GM21515 (cell line): ENCODE results near the gene CHST5.
A peak's percentile ranks its signal among the peaks of the same experiment; 100 is the strongest.
"Not testable (repeated sequence)": the region's sequence is repeated elsewhere in the genome, so short reads cannot be mapped to it uniquely, and the experiment has no call there.

Experiments
- ATAC-seq: cut with Tn5 transposase; IDR thresholded peaks from one replicate; pipeline ENCODE4 v1.9.1; 2021; ENCODE audit not compliant: unreplicated experiment

Gene CHST5

DNA sequence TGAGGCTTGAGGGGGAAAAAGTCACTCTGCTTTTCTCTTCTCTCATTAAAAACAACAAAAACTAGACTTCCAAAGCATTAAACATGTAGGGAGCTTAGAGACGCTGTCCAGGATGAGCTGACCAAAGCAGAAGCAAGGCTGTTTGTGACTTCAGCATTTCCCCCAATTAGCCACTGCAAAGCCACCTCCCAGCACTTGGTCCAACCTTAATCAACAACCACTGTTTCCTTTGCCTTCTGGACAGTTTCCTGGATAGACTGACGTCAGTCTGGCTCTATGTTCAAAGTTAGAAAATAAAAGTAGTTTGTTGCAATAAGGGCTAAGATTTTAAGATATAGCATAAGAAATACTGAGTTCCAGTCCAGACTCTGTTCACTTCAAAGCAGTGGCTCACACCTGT lies 17.0 kb upstream of the CHST5 start:
- ATAC-seq, result no peak

DNA sequence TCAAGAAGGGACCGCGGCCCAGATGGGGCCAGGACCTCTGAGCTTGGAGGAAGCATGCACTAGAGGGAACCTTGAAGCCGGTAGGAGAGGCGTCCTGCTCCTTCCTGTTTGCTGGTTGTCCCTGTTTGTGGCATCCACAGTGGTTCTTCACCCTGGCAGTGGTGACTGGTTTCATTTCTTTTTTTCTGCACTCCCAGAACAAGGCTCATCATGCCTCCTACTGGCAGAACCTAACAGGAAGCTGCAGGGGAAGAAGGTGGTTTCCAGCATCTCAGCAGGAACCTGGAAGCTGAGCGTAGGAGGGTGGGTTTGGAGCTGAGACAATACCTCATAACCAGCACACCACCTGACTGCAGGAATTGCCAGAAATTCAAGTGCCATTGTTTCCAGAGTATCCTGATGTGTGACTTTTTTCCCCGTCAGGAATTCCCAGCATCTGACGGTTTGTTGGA lies 14.3 kb upstream of the CHST5 start:
- ATAC-seq, result peak; percentile 68

DNA sequence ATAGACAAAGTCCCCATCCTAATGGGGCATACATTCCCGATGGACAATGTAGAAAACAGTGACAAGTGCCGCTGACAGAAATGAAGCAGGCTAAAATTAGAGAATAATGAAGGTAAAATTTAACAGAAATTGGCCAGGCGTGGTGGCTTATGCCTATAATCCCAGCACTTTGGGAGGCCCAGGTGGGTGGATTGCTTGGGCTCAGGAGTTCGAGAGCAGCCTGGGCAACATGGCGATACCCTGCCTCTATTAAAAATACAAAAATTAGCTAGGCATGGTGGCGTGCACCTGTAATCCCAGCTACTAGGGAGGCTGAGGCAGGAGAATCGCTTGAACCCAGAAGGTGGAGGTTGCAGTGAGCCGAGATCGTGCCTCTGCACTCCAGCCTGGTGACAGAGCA lies 12.5 kb upstream of the CHST5 start:
- not testable (repeated sequence) for ATAC-seq

DNA sequence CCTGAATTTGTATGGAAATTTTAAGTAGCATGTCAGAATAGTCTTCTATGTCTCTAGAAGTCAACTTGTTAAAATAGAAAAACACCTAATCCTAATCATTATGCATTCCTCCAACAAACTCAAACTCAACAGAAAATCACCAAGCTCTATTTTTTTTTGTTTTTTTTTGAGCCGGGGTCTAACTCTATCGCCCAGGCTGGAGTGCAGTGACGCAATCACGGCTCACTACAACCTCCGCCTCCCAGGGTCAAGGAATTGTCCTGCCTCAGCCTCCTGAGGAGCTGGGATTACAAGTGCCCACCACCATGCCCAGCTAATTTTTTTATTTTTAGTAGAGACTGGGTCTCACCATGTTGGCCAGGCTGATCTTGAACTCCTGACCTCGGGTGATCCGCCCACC lies 10.4 kb upstream of the CHST5 start:
- no peak for ATAC-seq

DNA sequence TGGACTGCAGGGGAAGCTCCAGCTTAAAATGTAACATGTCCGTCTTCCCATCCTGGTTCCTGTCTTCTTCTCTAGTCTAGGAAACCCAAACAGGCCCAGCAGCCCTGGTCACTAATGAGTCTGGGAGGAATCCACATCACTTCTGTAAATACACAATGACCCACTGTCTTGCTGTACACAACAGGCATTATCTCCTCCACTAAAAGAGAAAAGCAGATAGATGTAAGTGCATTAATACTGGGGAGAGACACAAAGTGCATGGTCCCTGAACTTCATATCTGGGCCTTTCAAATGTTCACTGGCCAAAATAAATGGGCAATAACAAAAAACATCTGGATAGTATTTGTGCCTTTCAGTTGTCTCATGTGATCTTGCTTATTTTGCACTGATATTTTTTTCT lies 10.0 kb upstream of the CHST5 start:
- ATAC-seq, result not testable (repeated sequence)

DNA sequence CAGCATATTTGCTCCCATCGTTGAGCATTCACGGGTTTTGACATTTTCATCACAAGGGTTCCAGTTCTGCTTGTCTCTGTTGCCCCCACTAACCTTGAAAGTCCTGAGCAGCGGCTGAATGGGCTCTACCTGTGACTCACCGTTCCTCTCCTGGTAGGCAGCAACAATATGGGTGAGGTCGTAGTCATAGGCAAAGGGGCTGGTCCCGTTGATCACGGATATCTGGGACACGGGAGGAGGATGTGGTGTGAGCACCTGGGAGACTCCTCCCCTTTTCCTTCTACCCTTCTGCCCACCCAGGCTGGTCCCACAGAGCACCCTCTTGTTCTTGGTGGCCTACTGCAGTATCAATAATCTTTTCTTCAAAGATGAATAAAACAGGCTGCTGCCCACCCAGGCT lies 6.6 kb upstream of the CHST5 start:
- not testable (repeated sequence) for ATAC-seq

DNA sequence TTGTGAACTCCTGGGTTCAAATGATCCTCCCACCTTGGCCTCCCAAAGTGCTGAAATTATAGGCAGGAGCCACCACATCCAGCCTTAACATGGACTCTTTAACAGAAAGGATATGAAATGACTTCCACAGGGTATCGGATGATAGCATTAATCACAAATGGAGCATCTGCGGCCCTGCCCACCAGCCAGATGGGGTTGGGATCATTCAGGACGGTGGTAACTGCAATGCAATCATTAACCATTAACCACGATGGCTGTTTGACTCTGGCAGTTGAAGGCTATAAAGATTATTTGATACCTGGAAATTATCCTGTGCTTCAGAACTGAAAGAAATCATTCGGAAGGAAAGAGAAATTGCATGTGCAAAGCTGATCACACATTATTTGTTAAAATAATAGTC lies 5.3 kb upstream of the CHST5 start:
- no peak for ATAC-seq

DNA sequence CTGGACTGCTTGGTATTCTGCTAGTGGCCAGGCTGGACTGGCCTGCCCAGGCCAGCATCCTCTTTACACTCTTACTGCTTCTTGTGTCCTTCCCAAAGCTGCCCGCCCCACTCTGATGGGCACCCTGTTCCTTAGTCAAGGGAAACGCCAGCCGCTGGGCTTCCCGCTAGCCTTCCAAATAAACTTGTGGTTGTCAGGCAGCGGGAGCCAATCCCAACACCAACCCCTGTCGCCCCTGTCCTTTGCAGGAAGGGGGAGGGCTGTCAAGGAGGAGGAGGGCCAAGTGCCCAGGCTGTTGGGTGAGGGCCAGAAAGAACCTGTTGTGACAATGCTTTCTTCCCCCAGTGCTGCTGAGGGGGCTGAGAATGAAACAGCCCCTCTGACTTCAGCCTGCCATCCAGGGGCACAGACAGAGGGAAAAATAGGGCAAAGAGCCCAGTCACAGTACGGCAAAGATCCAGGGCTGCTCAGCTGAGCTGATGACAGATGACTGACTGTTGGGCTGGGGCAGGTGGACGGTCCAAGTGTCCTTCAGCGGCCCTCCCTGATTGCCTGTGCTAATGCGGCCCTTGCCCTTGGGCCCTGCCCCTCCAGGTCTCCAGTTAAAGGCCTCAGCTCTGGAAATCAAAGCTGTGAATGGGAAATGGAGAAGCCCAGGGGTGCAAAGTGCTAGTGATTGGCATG lies 3.1 kb upstream of the CHST5 start:
- not testable (repeated sequence) for ATAC-seq

DNA sequence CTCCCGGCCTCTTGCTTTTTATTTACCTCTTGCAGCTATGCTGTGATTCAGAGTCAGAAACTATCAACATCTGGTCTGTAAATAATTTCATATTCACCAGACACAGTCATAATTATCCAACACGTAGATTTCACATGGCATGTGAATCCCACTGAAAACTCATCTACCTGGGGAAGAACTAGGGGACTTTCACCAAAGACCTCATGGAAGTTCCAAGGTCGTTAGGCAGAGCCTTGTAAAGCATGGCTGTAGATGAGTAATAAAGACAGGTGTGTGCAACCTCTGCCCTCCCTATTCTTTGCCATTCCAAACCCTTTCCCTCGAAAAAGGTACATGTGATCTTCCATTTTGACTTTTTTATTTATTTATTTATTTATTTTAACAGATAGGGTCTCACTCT lies 1.9 kb upstream of the CHST5 start:
- ATAC-seq, result no peak

DNA sequence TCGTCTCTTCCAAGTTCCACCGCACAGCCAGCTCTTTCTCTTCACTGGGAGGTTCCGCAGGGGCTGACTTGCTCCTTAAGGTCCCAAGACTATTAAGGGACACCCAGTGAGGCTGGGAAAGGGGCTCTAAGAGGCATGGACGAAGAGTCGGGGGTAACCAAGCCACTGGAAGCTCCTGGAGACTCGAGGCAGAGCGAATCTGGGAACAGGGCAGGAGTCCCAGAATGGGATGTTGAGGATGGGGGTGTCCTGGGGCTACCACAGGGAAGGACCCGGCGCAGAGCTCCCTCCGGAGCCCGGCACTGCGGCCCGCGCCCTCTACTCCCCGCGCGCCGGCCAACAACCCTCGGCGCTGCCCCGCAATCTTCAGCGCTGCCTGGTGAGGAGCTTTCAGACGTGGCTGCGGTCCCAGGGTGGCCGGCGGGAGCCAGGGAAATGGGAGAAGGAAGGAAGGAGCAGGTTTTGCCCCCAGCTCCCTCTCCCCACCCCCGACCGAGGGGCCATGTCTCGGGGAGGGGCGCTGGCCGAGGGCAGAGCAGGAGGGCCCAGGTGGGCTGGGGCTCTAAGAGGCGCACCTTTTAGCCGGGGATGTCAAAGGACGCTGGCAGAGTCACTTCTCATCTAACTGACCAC lies 581 bp downstream of the CHST5 start:
- ATAC-seq, result no peak

DNA sequence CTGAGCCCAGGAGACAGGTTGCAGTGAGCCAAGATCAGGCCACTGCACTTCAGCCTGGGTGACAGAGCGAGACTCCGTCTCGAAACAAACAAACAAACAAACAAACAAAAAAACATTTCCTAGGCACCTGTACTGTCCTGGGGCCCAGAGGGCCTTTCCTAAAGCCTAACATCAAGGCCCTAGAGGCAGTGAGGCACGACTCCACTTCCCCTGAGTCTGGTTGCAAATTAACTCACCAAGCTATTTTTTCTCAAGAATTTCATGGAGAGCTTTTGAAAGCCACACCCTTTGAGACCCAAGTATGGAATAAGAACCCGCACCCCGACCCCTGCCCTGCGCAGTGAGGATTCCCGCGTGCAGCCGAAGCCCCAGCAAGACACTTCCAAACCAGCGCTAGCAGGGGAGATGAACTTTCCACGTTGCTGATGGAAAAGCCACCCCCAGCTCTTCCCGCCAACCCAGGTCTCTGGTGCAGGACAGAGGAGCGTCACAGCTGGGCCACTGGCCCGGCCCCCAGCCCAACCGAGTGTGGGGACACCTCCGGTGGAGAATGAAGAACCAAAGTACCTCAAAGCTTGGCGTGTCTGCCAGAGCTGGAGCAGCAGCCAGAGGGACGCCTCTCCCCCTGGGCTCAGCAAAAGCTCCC lies 1.2 kb downstream of the CHST5 start:
- ATAC-seq, result no peak

DNA sequence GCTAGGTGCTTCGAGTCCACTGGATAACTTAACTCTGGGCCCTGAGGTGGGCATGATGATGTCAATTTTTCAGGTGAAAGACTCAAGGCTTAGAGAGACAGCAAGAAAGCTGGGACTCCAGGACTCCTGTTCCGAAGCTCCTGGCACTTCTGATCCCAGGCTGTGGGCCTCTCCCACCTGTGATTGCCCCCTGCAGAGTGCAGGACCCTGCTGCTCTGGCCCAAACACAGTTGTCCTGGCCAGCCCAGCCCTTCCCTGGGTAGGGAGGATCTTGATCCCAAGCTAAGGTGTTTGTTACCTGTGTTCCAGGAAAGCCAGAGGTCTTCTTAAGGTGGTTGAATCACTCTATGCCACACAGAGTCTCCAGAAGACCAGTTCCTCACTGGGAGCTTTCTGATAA lies 3.1 kb downstream of the CHST5 start:
- no peak for ATAC-seq

DNA sequence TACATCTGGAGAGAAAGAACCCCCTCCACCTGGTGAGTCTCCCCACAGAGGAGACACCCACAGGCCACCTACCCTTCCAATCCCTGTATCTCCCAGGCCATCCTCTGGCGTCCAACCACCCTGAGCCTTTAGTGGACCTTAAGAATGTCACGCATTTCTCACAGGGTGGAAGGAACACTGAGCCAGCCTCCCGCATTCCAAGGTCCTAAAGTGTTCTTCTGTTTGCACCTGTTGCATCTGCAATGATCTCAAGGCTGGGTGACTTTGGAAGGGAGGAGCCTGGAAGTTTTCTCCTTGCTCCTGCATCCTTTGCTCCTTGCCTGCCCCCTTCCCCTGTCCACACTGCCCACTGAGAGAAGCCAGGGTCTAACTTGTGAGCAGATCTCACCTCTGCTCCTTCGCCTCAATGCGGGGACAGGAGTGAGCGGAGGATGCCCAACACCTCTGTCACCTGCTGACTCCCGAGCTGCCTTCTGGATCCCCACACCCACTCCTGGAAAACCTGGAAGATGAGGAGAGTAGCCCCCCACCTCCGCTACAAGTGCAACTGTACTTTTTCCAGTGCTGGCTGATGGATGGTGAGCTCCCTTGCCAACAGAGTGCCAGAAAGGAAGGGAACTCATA lies 3.7 kb downstream of the CHST5 start:
- no peak for ATAC-seq

DNA sequence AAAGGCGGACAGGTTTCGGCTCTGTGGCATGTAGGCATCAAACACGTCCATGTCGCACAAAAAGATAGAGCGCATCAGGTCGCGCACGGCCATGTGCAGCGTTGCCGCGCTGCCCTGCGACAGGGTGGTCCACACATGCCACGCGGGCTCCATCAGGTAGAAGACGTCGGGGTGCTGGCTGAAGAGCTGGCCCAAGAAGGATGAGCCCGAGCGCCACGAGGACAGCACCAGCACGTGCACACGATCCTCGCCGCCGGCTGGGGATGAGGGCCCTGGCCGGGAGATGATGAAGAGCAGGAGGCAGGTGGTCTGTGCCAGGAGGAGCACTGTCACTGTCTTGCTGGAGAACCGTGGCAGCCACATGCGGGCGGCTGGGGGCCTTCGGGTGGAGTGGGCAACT lies 5.9 kb downstream of the CHST5 start:
- no peak for ATAC-seq

DNA sequence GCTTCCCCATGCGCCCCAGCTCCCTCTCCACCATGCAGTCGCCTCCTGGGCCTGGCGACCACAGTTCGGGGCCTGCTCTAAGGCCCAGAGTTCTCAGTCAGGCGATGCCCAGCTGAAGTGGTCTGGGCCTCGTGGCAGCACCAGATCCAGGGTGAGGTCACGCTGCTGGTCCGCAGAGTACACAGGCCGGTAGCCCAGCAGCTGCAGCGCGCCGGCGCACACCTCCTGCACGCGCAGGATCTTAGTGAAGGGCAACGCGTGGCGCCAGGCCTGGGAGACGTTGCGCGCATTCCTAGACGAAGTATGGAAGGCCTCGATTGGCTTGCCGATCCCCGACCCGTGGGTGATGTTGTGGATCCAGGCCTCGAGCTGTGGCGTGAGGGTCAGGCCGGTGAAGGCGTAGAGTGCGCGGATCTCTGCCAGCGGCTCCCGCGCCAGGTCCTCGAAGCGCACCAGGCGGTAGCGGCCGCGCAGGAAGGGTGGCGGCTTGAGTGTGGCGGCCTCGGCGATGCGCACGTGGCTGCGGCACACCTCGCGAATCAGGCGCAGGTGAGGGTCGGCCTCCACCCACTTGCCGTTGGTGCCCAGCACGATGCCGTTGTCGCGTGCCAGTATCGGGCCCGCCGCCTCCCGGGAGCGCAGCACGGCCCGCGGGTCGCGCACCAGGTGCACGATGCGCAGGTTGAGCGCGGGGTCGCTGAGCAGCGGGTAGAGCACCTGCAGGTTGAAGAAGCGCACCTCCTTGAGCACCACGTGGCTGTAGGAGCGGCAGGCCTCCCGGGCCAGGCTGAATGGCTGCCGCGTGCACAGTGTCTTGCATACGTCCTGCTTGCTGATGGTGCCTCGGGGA lies 6.6 kb downstream of the CHST5 start:
- no peak for ATAC-seq

DNA sequence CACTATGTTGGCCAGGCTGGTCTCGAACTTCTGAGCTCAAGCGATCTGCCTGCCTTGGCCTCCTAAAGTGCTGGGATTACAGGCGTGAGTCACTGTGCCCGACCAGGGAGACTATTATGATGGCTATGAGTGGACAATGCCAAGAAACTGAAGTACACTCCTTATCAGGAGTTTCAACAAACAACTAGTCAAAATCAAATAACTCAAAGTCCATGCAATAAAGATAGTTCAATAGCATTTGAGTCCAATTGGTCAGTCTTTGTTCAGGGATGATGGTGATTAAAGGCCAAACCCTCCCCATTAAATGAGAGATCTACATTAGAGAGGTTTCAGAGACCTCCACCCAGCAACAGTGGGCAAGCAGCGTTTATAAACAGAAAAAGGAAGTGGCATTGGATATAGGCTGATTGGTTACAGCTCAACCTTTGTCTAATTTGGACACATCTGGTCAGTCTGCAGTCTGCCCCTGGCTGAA lies 8.0 kb downstream of the CHST5 start:
- ATAC-seq, result no peak

DNA sequence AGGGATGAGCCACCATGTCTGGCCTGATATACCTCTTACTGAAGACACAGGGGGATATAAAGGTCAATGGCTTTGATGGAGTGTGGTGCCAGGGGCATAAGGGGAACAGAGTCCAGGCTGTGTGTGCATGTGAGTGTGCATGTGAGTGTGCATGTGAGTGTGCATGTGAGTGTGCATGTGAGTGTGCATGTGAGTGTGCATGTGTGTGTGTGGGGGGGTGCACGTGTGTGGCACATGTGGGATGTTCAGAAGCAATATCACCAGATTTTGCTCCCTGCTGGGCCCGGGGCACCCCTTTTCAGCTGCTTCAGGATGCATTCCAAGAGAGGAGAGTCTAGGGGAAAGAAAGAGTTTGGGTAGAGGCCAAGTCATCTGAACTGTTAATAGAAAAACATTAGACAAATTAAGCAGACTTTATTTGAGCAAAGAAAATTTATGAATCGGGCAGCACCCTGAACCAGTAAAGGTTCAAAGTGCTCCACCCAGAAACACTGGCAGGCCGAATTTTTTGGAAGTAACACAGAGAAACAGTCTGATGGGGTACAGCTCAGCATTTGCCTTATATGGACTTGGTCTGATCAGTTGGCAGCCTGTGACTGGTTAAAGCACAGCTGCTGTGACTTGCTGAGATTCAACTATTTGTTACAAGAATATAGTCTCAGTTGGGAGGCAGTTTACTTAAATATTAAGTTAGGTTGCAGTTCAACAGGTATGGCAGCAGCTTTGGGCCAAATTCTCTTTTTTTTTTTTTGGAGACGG lies 9.7 kb downstream of the CHST5 start:
- ATAC-seq, result no peak

DNA sequence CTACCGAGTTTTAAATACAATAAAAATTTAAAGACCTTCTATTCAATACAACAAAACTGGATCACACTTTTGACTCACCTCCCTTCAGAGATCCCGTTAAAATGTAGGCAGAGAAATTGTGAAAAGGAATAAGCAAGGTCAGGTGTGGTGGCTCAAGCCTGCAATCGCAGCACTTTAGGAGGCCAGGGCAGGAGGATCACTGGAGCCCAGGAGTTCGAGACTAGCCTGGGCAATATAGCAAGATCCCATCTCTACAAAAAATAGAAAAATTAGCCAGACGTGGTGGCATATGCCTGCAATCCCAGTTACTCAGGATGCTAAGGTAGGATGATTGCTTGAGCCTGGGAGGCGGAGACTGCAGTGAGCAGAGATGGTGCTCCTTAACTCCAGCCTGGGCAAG lies 16.7 kb downstream of the CHST5 start:
- no peak for ATAC-seq

DNA sequence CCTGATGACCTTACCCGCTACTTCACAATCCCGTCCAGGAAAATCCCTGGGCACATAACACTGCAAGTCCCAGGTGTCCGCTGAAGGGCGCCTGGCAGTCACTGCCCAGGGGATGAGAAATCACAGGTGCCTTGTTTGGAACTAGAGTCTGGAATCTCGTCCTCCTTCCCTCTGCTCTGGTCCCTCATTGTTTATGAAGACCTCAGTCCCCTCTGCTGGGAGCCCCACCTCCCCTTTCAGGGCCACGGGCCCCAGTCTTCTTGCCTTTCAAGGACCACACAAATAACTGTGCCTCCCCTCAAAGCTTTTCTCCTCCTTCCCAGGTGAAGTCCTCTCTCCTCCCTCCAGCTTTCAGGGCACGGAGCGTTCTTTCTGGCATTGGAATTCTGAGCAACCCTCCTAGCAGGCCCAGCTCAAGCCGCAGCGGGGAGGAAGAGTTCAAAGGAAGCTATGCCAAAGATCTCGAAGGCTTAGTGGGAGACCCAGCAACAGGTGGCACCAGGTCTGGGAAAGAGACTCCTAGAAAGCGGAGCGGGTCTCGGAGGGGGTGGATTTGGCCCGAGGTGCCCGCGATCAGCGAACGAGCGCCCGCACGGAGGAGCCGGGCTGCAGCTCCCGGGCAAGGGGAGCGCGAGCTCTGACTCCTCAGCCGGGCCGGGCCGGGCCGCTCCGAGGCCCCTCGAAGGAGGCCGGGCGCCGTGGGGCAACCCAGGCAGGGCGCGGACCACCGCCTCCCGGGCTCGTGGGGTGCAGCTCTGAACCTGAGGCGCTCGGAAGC lies 19.5 kb downstream of the CHST5 start:
- peak; percentile 27 for ATAC-seq
